ENCODE data around the gene GABRP. TPM values are rescaled to one million over a fixed set of nuclear protein-coding genes. Genes with fewer than 3 reads are reported as not detected.

GABRP gene
- total RNA-seq, 1 experiment from 2014 or later, result not detected

DNA sequence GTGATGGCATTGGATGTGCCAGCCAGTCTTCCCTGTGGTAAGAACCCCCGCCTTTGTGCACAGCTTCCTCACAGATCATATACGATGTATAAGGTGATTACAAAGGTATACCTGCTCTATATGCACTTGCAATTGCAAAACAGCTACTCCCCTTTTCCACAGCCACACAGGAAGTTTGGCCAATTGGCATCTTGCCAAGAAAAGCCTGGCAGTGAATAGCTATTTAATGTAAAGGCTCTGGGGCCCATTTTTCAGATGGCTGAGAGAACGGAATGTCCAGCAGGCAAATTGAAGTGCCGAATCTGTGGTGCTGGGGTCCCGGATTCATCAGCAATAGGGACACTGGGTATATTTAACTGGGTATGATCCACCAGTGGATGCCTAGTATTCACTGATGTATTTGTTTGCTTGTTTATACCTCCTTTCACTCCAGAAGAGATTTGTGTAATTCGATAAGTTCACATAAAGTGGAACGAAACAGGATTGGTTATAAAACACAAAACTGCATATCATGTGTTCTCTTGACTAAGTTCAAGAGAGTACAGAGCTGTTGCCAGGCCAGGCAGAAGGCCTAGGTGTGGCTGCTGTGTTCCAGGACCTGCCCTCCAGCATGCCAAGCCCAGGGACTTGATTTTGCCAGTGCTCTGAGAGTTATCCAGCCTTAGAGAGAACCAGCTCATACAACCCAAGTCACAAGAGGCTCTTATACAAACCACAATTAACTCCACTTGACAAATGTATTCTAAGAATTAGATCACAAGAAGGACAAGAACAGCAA lies 27.7 kb upstream of the GABRP start:
- Histone ChIP-seq H3K4me1 (ENCODE audit: control insufficient read depth, insufficient read depth, low read length) (no peaks in the 10 kb centered on the region), H3K9me3 (ENCODE audit: control insufficient read depth, insufficient read depth, low read depth, low read length) (no peaks in the 10 kb centered on the region), H3K4me3 (ENCODE audit: low read depth in 2 of 2, low read length in 2 of 2) (no peak overlapping the region), H3K27me3 (ENCODE audit: control insufficient read depth, insufficient read depth, low read length) (no peaks in the 10 kb centered on the region), H3K27ac (ENCODE audit: low read length) (no peak overlapping the region), H3K36me3 (ENCODE audit: control insufficient read depth, insufficient read depth, low read length) (no peaks in the 10 kb centered on the region)
- POLR2A ChIA-PET, result no interaction called here
- TF ChIP-seq TCF7L2 (IDR thresholded peaks at IDR 0.05; ENCODE audit: low read depth, low read length) (no peak), POLR2AphosphoS5 (IDR thresholded peaks at IDR 0.05; ENCODE audit: low read depth, low read length) (no peak)
- TF ChIP-seq, protein P1, sequence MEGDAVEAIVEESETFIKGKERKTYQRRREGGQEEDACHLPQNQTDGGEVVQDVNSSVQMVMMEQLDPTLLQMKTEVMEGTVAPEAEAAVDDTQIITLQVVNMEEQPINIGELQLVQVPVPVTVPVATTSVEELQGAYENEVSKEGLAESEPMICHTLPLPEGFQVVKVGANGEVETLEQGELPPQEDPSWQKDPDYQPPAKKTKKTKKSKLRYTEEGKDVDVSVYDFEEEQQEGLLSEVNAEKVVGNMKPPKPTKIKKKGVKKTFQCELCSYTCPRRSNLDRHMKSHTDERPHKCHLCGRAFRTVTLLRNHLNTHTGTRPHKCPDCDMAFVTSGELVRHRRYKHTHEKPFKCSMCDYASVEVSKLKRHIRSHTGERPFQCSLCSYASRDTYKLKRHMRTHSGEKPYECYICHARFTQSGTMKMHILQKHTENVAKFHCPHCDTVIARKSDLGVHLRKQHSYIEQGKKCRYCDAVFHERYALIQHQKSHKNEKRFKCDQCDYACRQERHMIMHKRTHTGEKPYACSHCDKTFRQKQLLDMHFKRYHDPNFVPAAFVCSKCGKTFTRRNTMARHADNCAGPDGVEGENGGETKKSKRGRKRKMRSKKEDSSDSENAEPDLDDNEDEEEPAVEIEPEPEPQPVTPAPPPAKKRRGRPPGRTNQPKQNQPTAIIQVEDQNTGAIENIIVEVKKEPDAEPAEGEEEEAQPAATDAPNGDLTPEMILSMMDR (IDR thresholded peaks at IDR 0.05), result no peak
- BruUV-seq (replicated peaks), result no TSS peak
- CTCF ChIA-PET, result no interaction called here
- in situ Hi-C loops (cut with HindIII; ENCODE audit: low pct_unique_long_range_greater_than_20kb, low sequenced_read_pairs) (no loop called here), intact Hi-C loops (cut with micrococcal nuclease; ENCODE audit: unreplicated experiment) (no loop called here)
- no peak for ATAC-seq
- DNase-seq (ENCODE audit: low read depth, low spot score), result no peak

DNA sequence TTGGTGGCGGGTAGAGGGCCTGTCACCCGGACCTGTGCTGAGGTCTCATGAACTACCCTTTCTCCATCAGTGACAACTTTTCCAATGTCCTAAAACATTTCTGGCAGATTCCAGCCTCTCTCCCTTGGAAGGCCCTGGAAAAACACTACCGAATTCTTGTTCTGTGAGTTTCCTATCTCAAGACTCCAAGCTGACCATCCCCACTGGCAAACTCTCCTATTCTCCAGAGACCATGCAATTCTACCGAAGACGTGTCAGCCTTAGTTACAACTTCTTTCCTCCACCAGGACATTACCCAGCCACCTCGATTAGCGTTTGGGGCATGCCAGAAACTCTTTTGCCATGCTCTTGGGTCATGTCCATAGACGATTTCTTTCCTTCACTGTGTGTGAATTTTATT lies 26.8 kb upstream of the GABRP start:
- DNase-seq (ENCODE audit: low read depth, low spot score) (no peak), ATAC-seq (no peak)
- Histone ChIP-seq H3K27me3 (ENCODE audit: control insufficient read depth, insufficient read depth, low read length) (no peaks in the 10 kb centered on the region), H3K27ac (ENCODE audit: low read length) (no peak overlapping the region), H3K4me1 (ENCODE audit: control insufficient read depth, insufficient read depth, low read length) (no peaks in the 10 kb centered on the region), H3K4me3 (ENCODE audit: low read depth in 2 of 2, low read length in 2 of 2) (no peak overlapping the region), H3K36me3 (ENCODE audit: control insufficient read depth, insufficient read depth, low read length) (no peaks in the 10 kb centered on the region), H3K9me3 (ENCODE audit: control insufficient read depth, insufficient read depth, low read depth, low read length) (no peaks in the 10 kb centered on the region)
- TF ChIP-seq TCF7L2 (IDR thresholded peaks at IDR 0.05; ENCODE audit: low read depth, low read length) (no peak), SIN3A (IDR thresholded peaks at IDR 0.05; ENCODE audit: borderline replicate concordance, insufficient read depth, low read depth, low read length) (no peak), POLR2AphosphoS5 (IDR thresholded peaks at IDR 0.05; ENCODE audit: low read depth, low read length) (no peak)
- TF ChIP-seq, protein P2, sequence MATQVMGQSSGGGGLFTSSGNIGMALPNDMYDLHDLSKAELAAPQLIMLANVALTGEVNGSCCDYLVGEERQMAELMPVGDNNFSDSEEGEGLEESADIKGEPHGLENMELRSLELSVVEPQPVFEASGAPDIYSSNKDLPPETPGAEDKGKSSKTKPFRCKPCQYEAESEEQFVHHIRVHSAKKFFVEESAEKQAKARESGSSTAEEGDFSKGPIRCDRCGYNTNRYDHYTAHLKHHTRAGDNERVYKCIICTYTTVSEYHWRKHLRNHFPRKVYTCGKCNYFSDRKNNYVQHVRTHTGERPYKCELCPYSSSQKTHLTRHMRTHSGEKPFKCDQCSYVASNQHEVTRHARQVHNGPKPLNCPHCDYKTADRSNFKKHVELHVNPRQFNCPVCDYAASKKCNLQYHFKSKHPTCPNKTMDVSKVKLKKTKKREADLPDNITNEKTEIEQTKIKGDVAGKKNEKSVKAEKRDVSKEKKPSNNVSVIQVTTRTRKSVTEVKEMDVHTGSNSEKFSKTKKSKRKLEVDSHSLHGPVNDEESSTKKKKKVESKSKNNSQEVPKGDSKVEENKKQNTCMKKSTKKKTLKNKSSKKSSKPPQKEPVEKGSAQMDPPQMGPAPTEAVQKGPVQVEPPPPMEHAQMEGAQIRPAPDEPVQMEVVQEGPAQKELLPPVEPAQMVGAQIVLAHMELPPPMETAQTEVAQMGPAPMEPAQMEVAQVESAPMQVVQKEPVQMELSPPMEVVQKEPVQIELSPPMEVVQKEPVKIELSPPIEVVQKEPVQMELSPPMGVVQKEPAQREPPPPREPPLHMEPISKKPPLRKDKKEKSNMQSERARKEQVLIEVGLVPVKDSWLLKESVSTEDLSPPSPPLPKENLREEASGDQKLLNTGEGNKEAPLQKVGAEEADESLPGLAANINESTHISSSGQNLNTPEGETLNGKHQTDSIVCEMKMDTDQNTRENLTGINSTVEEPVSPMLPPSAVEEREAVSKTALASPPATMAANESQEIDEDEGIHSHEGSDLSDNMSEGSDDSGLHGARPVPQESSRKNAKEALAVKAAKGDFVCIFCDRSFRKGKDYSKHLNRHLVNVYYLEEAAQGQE (IDR thresholded peaks at IDR 0.05; ENCODE audit: insufficient read depth in 1 of 2, low read depth in 2 of 2, low read length in 1 of 2), result no peak
- TF ChIP-seq, protein P1 (IDR thresholded peaks at IDR 0.05), result no peak
- BruUV-seq (replicated peaks), result no TSS peak
- intact Hi-C loops (cut with micrococcal nuclease; ENCODE audit: unreplicated experiment) (no loop called here), in situ Hi-C loops (cut with HindIII; ENCODE audit: low pct_unique_long_range_greater_than_20kb, low sequenced_read_pairs) (no loop called here)
- POLR2A ChIA-PET, result no interaction called here
- CTCF ChIA-PET, result interaction anchor here (0.5 kb wide), 1 partner anchor 611 kb away, joined by 3 read pairs; no protein-coding TSS in a partner anchor

Data from Panc1 (cell line).